Uterus (tissue), 2 donors: ENCODE results near the gene FYN.

Experiments used
- CTCF ChIP-seq, 4 experiments: fragments of 200-600 bp in 2 of 4; fragments of 450-650 bp in 2 of 4; sonication (generic) in 2 of 4; IDR thresholded peaks; one replicate each; pipeline ENCODE4 v1.5.1; 2016 to 2019; ENCODE audit warnings: antibody characterized with exemption in 4 of 4, mild to moderate bottlenecking in 2 of 4, moderate library complexity in 1 of 4
- POLR2A ChIP-seq, 2 donors: fragments of 450-650 bp; IDR thresholded peaks; one replicate each; pipeline ENCODE4 v1.6.1; 2016; ENCODE audit warnings: antibody characterized with exemption in 2 of 2, mild to moderate bottlenecking in 1 of 2, moderate library complexity in 1 of 2

- TF ChIP-seq POLR2A (IDR thresholded peaks at IDR 0.05) = no peak
- no peak for TF ChIP-seq CTCF (IDR thresholded peaks at IDR 0.05)
Measured at GRCh38 chr6:111810294-111811131, 62.7 kb downstream of the FYN start.
